ENCODE results near the gene ASB2. TPM values are rescaled to one million over a fixed set of nuclear protein-coding genes. Genes with fewer than 3 reads are reported as not detected.

Gene ASB2
- total and polyA plus RNA-seq, 2 of the 8 experiments (the other 6 are each of a cell fraction or from before 2014, with no cell fraction given), result 1.0 to 2.1 TPM

DNA sequence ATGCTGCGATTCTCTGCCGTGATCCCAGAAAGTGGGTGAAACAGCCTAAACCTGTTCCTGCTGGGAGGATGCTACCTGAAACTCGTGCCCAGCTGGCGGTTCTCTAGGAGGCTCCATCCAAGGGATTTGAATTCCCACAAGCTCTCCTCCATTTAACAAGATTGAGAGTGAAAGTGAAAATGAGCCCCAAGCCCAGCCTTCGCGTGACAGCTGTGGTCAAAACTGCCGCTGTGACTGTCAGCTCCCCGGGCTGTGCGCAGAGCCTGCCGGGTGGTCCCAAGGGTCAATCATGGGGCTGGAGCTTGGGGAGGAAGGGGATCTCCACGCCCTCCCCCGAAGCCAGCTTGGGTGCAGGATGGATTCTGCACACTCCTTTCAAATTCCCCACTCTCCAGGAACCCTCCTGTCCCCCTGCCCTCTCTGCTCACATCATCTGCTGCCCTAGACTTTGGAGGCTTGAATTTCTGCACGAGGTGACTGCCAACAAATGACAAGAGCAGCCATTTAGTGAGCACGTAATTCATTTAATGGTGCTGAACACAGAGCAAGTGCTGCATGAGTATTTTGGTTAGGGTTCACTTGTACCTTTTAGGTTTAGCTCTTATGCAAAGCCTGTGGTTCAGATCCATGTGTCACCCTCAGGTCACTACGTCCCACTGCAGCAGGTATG lies 5.3 kb downstream of the ASB2 start:
- Histone ChIP-seq H2BK120ac (replicated peaks; ENCODE audit: low read depth, low read length) (no peak overlapping the region), H3K4me1 (replicated peaks in 1 of 4; ENCODE audit: control insufficient read depth in 3 of 4, insufficient read depth in 4 of 4, low read length in 3 of 4) (peaks cover 0 to 3% (median 0%) of the 10 kb centered on the region in 4 experiments; a peak in 1 of 7 replicates), H3K9me3 (ENCODE audit: insufficient read depth in 2 of 2, low read depth in 1 of 2, low read length in 1 of 2) (no peaks in the 10 kb centered on the region), H2AK5ac (ENCODE audit: low read depth, low read length) (no peak overlapping the region), H2BK15ac (ENCODE audit: low read length) (no peak overlapping the region), H4K5ac (ENCODE audit: insufficient read length, low read depth, low read length) (no peak overlapping the region), H3K27me3 (replicated peaks in 1 of 4; ENCODE audit: control insufficient read depth in 3 of 4, extremely low read depth in 1 of 4, insufficient read depth in 3 of 4, low read length in 3 of 4) (no peaks in the 10 kb centered on the region), H3K27ac (ENCODE audit: low read depth, low read length) (no peak overlapping the region), H3K4me2 (ENCODE audit: insufficient read depth in 1 of 2, low read depth in 2 of 2, low read length in 2 of 2) (no peak overlapping the region), H4K20me1 (replicated peaks in 1 of 2; ENCODE audit: control insufficient read depth in 1 of 2, insufficient read depth in 2 of 2, low read length in 2 of 2) (no peaks in the 10 kb centered on the region), H3K79me2 (ENCODE audit: control insufficient read depth in 1 of 2, insufficient read depth in 2 of 2, low read length in 2 of 2) (no peaks in the 10 kb centered on the region), H2BK20ac (ENCODE audit: low read length) (no peak overlapping the region), H3K23me2 (ENCODE audit: low read depth, low read length) (no peaks in the 10 kb centered on the region), H3K4ac (replicated peaks; ENCODE audit: insufficient read length, low read depth, low read length) (no peak overlapping the region), H3K23ac (ENCODE audit: insufficient read length) (no peak overlapping the region), H4K8ac (ENCODE audit: extremely low read depth, insufficient read depth, low read length) (no peak overlapping the region), H3K79me1 (ENCODE audit: low read depth, low read length) (no peaks in the 10 kb centered on the region), H3K56ac (replicated peaks; ENCODE audit: insufficient read length, low read depth, low read length) (no peak overlapping the region), H3K4me3 (ENCODE audit: extremely low read depth in 1 of 4, insufficient read depth in 2 of 4, low read depth in 3 of 4, low read length in 4 of 4) (no peak overlapping the region), H3K14ac (ENCODE audit: insufficient read length) (no peak overlapping the region), H2BK12ac (ENCODE audit: low read depth, low read length) (no peak overlapping the region), H2BK5ac (ENCODE audit: low read depth, low read length) (no peak overlapping the region), H3K18ac (ENCODE audit: extremely low read depth, low read length) (no peak overlapping the region), H3K9ac (replicated peaks in 1 of 4; ENCODE audit: extremely low read depth in 1 of 4, low read depth in 3 of 4, low read length in 3 of 4) (no peak overlapping the region), H2AFZ (ENCODE audit: low read length) (no peak overlapping the region), H4K91ac (replicated peaks; ENCODE audit: insufficient read length, low read length) (no peak overlapping the region), H3K36me3 (ENCODE audit: control insufficient read depth in 2 of 4, insufficient read depth in 4 of 4, low read length in 3 of 4) (no peaks in the 10 kb centered on the region)
- CTCF ChIA-PET (ENCODE audit: partially characterized antibody), result interaction anchor here (0.6 to 7.8 kb wide), 16 partner anchors 7 to 134 kb away, joined by 3 to 81 read pairs (median 6); partner anchors contain the start of gene CCDC197
- POLR2A ChIA-PET (ENCODE audit: partially characterized antibody), result interaction anchor here (1.0 to 1.3 kb wide), 2 partner anchors 18 to 31 kb away, joined by 3 to 4 read pairs; no protein-coding TSS in a partner anchor
- no peak for DNase-seq (ENCODE audit: low read depth in 1 of 2, low spot score in 2 of 2)
- WGBS, 2 experiments (ENCODE audit: extremely low coverage in 1 of 2, insufficient coverage in 1 of 2, insufficient read length in 1 of 2, insufficient replicate concordance in 2 of 2, low coverage in 1 of 2, low lambda C conversion rate in 2 of 2, missing lambda C conversion rate in 1 of 2), result 90% methylated on average over 15 of the region's 15 CpGs; no CpG with 5 or more reads in 1 of the 2 experiments
- no peak for FAIRE-seq
- TF ChIP-seq TBP (IDR thresholded peaks at IDR 0.05; ENCODE audit: low read depth, low read length) (no peak), SIN3A (conservative IDR thresholded peaks at IDR 0.05 in 1 of 2, IDR thresholded peaks at IDR 0.05 in 1 of 2; ENCODE audit: low read depth in 1 of 2, low read length in 2 of 2) (no peak), YY1 (IDR thresholded peaks at IDR 0.05; ENCODE audit: low read depth, low read length) (no peak), SP1 (IDR thresholded peaks at IDR 0.05; ENCODE audit: low read depth, low read length) (no peak), SAP30 (IDR thresholded peaks at IDR 0.05; ENCODE audit: insufficient read depth, insufficient replicate concordance, low read length) (no peak), RBBP5 (IDR thresholded peaks at IDR 0.05; ENCODE audit: borderline replicate concordance, low read depth, low read length) (no peak), SIX5 (IDR thresholded peaks at IDR 0.05; ENCODE audit: low read depth, low read length) (no peak), TAF1 (IDR thresholded peaks at IDR 0.05; ENCODE audit: low read depth, low read length) (no peak)
- TF ChIP-seq, protein P1, sequence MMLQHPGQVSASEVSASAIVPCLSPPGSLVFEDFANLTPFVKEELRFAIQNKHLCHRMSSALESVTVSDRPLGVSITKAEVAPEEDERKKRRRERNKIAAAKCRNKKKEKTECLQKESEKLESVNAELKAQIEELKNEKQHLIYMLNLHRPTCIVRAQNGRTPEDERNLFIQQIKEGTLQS (IDR thresholded peaks at IDR 0.05; ENCODE audit: insufficient read depth, low read depth, low read length), result no peak
